ENCODE measurements around the gene COMMD8.
A peak's percentile ranks its signal among the peaks of the same experiment; 100 is the strongest.

The COMMD8 gene

DNA sequence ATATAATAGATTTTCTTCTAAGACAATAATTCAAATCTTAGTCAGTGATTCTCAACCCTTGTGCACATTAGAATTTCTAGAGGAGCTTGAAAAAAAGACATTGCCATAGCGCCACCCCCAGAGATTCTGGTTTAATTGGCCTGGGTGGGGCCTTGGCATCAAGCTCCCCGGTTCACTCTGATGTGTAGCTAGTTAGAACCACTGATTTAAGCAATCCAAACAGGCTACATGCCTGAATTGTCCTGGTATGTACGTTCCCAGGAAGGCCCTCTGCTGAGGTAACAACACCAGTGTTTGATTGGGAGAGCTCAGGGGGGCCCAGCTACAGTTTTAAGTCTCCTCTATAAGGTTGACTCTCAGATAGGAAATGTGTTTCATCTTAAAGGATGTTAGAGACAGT is 20.2 kb upstream of the COMMD8 start:
- TF ChIP-seq Cebpa-rat (IDR thresholded peaks at IDR 0.05): no peak
- Histone ChIP-seq H3K4me1 (peaks cover 7 to 49% (median 23%) of the 10 kb centered on the region in 10 experiments; a peak in 19 of 20 replicates), H3K4me2 (peak overlapping the region in 2 of 11 experiments; percentile 79 to 91; a peak in 4 of 22 replicates), H3K27me3 (peaks cover 0 to 5% (median 0%) of the 10 kb centered on the region in 11 experiments; a peak in 1 of 22 replicates), H3K36me3 (no peaks in the 10 kb centered on the region), H3K9ac (no peak overlapping the region), H3K4me3 (no peak overlapping the region), H3K27ac (no peak overlapping the region), H3K9me3 (replicated peaks in 1 of 11) (peaks cover 0 to 3% (median 0%) of the 10 kb centered on the region in 11 experiments; a peak in 1 of 22 replicates), H4K20me1 (no peaks in the 10 kb centered on the region)

DNA sequence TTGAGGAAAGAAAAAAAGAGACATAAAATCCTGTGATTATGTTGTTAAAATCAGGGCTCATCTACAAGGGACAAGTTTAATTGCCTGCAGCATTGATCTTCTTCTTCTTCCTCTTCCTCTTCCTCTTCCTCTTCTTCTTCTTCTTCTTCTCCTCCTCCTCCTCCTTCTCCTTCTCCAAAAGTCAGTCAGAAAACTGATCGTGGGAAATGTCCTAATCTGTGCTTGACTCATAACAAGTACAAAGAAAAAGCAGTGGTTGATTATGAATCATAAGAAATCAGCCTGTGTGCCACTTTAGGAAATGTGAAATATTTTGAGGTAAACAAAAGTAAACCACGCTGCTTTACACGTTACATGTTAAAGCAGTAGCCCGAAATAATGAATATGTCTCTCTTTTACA is 18.8 kb upstream of the COMMD8 start:
- Histone ChIP-seq H3K27ac (peak overlapping the region in 3 of 11 experiments; percentile 27 to 37 (median 30); a peak in 4 of 22 replicates), H3K36me3 (no peaks in the 10 kb centered on the region), H3K9me3 (replicated peaks in 1 of 11) (no peaks in the 10 kb centered on the region), H3K4me1 (peaks cover 7 to 45% (median 23%) of the 10 kb centered on the region in 10 experiments; a peak in 19 of 20 replicates), H3K9ac (no peak overlapping the region), H4K20me1 (no peaks in the 10 kb centered on the region), H3K4me2 (peak overlapping the region in 7 of 11 experiments; percentile 11 to 70 (median 43); a peak in 12 of 22 replicates), H3K4me3 (no peak overlapping the region), H3K27me3 (peaks cover 0 to 5% (median 0%) of the 10 kb centered on the region in 11 experiments; a peak in 1 of 22 replicates)
- no peak for TF ChIP-seq Cebpa-rat (IDR thresholded peaks at IDR 0.05)

DNA sequence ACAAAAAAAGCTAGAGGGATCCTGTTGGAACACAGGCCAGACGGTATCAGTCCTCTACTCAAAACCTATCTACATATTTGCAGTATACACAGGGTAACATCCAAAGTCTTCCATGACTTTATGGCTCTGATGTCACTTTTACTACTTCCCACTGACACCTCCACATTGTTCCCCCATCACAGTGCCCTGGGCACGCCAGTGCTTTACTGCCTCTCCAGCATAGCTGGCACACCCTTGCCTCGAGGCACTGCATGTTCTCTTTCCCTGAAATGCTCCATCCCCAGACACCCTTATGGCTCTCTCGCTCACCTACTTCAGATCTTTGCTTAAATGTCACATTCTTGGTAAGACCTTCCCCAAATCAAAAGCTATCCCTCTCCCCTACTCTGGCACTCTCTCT is 15.3 kb upstream of the COMMD8 start:
- TF ChIP-seq Cebpa-rat (IDR thresholded peaks at IDR 0.05): no peak
- H3K4me2 ChIP-seq: no peak overlapping the region
- no peak overlapping the region for H3K4me3 ChIP-seq
- no peak overlapping the region for H3K27ac ChIP-seq
- peaks cover 0 to 20% (median 6%) of the 10 kb centered on the region in 10 experiments; a peak in 13 of 20 replicates for H3K4me1 ChIP-seq
- no peaks in the 10 kb centered on the region for H4K20me1 ChIP-seq
- no peaks in the 10 kb centered on the region for H3K9me3 ChIP-seq (replicated peaks in 1 of 11)
- H3K36me3 ChIP-seq: no peaks in the 10 kb centered on the region
- no peaks in the 10 kb centered on the region for H3K27me3 ChIP-seq
- H3K9ac ChIP-seq: no peak overlapping the region

DNA sequence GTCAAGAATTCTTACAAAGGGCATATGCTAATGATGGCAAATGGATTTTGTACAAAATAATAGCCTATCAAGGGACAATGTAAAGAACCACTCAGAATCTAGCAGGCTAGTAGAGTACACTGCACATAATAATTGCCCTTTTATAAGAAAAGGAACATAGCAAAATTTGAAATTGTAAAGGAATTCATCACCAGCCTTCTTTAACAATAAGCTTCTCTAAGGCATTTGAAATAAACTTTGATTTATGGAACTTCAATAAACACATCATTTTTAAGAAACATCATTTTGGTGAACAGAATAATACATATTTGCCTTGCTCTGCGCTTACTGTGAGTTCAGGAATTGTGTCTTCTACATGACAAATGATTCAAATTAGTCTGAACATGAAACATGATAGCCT is 11.9 kb upstream of the COMMD8 start:
- no peak overlapping the region for H3K4me3 ChIP-seq
- no peaks in the 10 kb centered on the region for H3K4me1 ChIP-seq
- no peak overlapping the region for H3K27ac ChIP-seq
- no peaks in the 10 kb centered on the region for H3K9me3 ChIP-seq (replicated peaks in 1 of 11)
- no peak for TF ChIP-seq Cebpa-rat (IDR thresholded peaks at IDR 0.05)
- H3K27me3 ChIP-seq: no peaks in the 10 kb centered on the region
- no peaks in the 10 kb centered on the region for H3K36me3 ChIP-seq
- no peak overlapping the region for H3K4me2 ChIP-seq
- H4K20me1 ChIP-seq: no peaks in the 10 kb centered on the region
- H3K9ac ChIP-seq: no peak overlapping the region

DNA sequence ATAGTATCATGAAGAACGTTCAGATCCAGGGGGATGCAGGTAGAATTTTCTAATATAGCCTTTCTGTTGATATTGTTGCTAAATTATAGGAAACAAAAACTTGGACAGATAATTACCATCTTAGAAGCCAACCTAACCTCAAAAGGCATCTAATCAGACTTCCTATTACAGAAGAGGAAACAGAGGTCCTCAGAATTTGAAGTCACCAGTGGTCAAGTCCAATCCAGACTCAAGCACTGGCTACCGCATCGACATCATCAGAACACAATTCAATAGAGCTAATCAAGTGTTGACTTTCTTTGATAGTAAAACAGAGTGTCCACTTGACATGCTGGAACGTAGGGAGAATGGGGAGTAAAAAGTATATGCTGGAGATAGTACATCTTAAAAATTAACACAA is 11.3 kb upstream of the COMMD8 start:
- H3K27ac ChIP-seq: no peak overlapping the region
- no peaks in the 10 kb centered on the region for H3K36me3 ChIP-seq
- no peak for TF ChIP-seq Cebpa-rat (IDR thresholded peaks at IDR 0.05)
- H3K27me3 ChIP-seq: no peaks in the 10 kb centered on the region
- no peaks in the 10 kb centered on the region for H3K4me1 ChIP-seq
- H4K20me1 ChIP-seq: no peaks in the 10 kb centered on the region
- no peak overlapping the region for H3K9ac ChIP-seq
- no peak overlapping the region for H3K4me3 ChIP-seq
- H3K4me2 ChIP-seq: no peak overlapping the region
- H3K9me3 ChIP-seq (replicated peaks in 1 of 11): no peaks in the 10 kb centered on the region

DNA sequence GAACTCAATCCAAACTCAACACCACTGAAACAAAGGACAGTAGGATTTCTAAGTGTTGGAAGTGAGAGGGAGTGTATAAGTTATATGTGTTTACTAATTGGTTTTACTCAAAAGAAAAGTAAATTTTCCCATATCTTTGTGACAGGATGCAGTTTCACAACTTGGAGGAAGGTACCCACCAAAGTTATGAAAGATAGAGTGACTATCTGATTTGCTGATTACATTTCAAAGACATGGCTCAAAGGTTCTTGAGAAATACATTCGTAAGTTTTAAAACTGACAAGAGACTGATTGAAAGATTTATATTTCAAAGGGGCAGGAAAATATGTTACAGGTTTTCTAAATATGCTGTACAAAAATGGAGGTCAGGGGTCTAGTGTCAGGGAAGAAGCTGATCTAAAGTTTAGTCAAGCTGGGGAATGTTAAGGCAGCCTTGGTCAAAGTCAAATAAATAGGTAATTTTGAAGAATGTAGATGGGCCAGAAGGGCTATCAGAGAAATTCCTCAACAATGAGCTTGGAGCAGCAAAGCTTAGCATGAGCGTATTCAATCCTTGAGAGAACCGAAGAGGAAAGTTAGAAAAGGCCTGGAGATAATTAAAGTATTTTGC is 9.7 kb upstream of the COMMD8 start:
- Histone ChIP-seq H3K9ac (no peak overlapping the region), H3K27me3 (no peaks in the 10 kb centered on the region), H4K20me1 (no peaks in the 10 kb centered on the region), H3K4me2 (no peak overlapping the region), H3K27ac (no peak overlapping the region), H3K9me3 (replicated peaks in 1 of 11) (no peaks in the 10 kb centered on the region), H3K4me1 (no peaks in the 10 kb centered on the region), H3K36me3 (no peaks in the 10 kb centered on the region), H3K4me3 (no peak overlapping the region)
- TF ChIP-seq Cebpa-rat (IDR thresholded peaks at IDR 0.05): no peak

DNA sequence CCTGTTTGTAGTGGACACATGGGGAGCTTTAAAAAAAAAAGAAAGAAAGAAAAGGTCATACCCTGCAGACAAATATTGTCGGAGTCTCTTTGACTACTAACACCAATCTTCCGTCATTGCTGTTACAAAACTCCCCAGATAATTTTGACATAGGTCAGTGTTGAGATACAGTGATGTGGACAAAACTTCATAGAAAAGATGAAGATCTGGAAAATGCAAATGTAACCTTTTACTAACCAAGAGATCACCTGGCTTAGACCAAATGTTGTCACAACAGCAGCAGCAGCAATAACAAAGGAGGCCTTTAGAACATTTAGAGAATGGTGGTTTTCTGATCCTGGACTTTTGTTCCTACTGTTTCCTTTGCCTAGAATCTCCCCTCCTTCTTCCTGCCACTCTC is 8.1 kb upstream of the COMMD8 start:
- no peaks in the 10 kb centered on the region for H3K9me3 ChIP-seq (replicated peaks in 1 of 11)
- no peak for TF ChIP-seq Cebpa-rat (IDR thresholded peaks at IDR 0.05)
- no peak overlapping the region for H3K4me2 ChIP-seq
- H4K20me1 ChIP-seq: no peaks in the 10 kb centered on the region
- H3K27me3 ChIP-seq: no peaks in the 10 kb centered on the region
- H3K4me3 ChIP-seq: no peak overlapping the region
- H3K9ac ChIP-seq: no peak overlapping the region
- no peak overlapping the region for H3K27ac ChIP-seq
- no peaks in the 10 kb centered on the region for H3K4me1 ChIP-seq
- no peaks in the 10 kb centered on the region for H3K36me3 ChIP-seq

DNA sequence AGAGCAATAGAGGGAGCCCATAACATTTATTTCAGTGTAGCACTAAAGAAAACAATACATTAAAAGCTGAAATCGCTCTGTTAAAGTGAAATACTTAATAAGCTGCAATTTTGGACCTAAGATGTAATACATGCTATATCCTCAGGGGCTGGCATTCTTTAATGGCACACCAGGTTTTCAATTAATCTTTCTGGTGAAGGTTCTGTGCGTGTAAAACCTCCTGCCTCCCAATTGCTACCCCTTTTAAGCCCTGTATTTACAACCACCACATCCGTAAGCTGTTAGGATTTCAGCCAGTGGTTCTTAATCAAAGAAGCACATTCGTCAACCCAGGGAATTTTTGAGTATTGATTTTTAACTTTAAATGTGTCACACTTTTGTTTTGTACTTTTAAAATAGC is 7.6 kb upstream of the COMMD8 start:
- no peak overlapping the region for H3K27ac ChIP-seq
- no peaks in the 10 kb centered on the region for H3K9me3 ChIP-seq (replicated peaks in 1 of 11)
- TF ChIP-seq Cebpa-rat (IDR thresholded peaks at IDR 0.05): no peak

DNA sequence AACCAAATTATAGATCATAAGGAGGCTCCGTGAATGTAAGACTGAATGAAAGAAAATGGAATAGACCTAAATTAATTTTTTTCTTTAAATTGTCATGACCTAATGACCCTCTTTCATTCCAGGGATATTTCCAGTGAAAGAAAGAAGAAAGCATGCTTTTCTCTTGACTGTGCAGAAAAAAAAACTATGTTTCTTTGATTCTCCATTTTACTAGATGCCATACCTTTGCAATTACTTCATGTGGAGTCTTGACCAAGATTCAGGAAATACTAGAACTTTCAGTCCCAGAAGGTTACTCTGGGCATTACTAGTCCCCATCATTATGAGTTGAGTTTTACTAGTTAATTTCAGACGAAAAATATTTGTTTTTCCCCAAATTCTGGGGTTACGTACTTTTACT is 6.4 kb upstream of the COMMD8 start:
- no peak for TF ChIP-seq Cebpa-rat (IDR thresholded peaks at IDR 0.05)
- H3K36me3 ChIP-seq: no peaks in the 10 kb centered on the region
- H4K20me1 ChIP-seq: no peaks in the 10 kb centered on the region
- no peak overlapping the region for H3K4me2 ChIP-seq
- H3K27me3 ChIP-seq: no peaks in the 10 kb centered on the region
- H3K4me1 ChIP-seq: peaks cover 0 to 6% (median 4%) of the 10 kb centered on the region in 10 experiments; a peak in 11 of 20 replicates
- H3K4me3 ChIP-seq: no peak overlapping the region
- H3K27ac ChIP-seq: no peak overlapping the region
- no peak overlapping the region for H3K9ac ChIP-seq
- no peaks in the 10 kb centered on the region for H3K9me3 ChIP-seq (replicated peaks in 1 of 11)

More for the DNA sequence above, 7.6 kb upstream of the COMMD8 start:
- Histone ChIP-seq H3K4me2 (no peak overlapping the region), H3K4me3 (no peak overlapping the region), H4K20me1 (no peaks in the 10 kb centered on the region), H3K9ac (no peak overlapping the region), H3K36me3 (no peaks in the 10 kb centered on the region), H3K27me3 (no peaks in the 10 kb centered on the region), H3K4me1 (no peaks in the 10 kb centered on the region)

DNA sequence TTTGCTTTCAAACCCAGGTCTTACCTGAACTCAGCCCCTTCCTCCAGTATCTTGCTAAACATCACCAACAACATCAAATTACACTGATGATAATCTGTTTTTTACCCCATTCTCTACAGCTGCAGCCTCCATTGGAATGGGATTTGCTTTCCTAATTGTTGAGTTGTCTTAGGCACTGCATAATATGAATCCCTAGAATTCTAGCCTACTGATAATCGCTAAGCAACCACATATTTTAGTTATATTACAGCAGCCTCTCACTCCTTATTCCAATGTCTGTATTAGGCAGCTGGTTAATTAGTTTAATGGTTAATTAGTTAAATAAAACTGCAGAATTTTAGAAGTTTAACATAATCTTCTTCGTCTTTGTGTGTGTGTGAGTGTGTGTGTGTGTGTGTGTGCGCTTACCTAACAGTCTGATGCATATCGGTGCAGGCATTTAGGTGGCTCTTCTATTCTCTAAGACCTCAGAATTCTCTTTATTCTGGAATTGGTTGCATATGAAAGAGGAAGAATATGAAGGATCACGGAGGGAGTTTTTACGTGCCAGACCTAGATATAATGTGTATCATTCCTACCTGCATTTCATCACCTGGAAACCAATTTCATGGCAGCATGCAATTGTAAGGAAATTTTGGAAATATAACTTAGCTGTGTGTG is 5.3 kb upstream of the COMMD8 start:
- no peaks in the 10 kb centered on the region for H3K9me3 ChIP-seq (replicated peaks in 1 of 11)
- H3K4me1 ChIP-seq: peaks cover 0 to 17% (median 15%) of the 10 kb centered on the region in 10 experiments; a peak in 17 of 20 replicates
- H3K36me3 ChIP-seq: no peaks in the 10 kb centered on the region
- no peak overlapping the region for H3K9ac ChIP-seq
- H4K20me1 ChIP-seq: no peaks in the 10 kb centered on the region
- H3K27ac ChIP-seq: no peak overlapping the region
- H3K27me3 ChIP-seq: no peaks in the 10 kb centered on the region
- no peak overlapping the region for H3K4me2 ChIP-seq
- no peak for TF ChIP-seq Cebpa-rat (IDR thresholded peaks at IDR 0.05)
- no peak overlapping the region for H3K4me3 ChIP-seq

All from BLaER1 treated with 17β-estradiol and CSF1 and Interleukin-3, amounts not matched to agents 10 nM and 100 nM (cell line).